CD4-positive, alpha-beta T cell (primary cell): Measurements from ENCODE around the gene FDXACB1. TPM values are rescaled to one million over a fixed set of nuclear protein-coding genes. Genes with fewer than 3 reads are reported as not detected.
"Not testable (repeated sequence)": the region's sequence is repeated elsewhere in the genome, so short reads cannot be mapped to it uniquely, and the experiment has no call there.

Source experiments
- ATAC-seq: fragments of 200-7000 bp; cut with Tn5 transposase; one replicate; pipeline ENCODE4 v1.10.0; 2022; ENCODE audit warnings: mild to moderate bottlenecking; ENCODE audit not compliant: poor library complexity
- CTCF ChIA-PET: fragments of 350-600 bp; sonication (Branson Sonifier 250); formaldehyde crosslinking; loops from one replicate; lab custom pipeline; 2021; ENCODE audit warnings: antibody characterized with exemption, inconsistent platforms; lab: Charles Lee
- POLR2A ChIA-PET: fragments of 350-600 bp; sonication (Branson Sonifier 250); formaldehyde crosslinking; loops from one replicate; lab custom pipeline; 2021; ENCODE audit warnings: antibody characterized with exemption, inconsistent platforms; lab: Charles Lee
- DNase-seq, 14 experiments: peaks; one replicate each; pipeline ENCODE4 v3.0.0-alpha.2; 2013 to 2020; ENCODE audit warnings: mixed read lengths in 2 of 14
- H3K27ac ChIP-seq, 2 donors: one replicate each; pipeline versions ENCODE4 v1.5.1 to v1.7.0; 2013; ENCODE audit warnings: low read length in 2 of 2, low read depth in 1 of 2, mild to moderate bottlenecking in 1 of 2
- H3K27me3 ChIP-seq, 2 experiments: 1 replicate in 1 of 2; 2 replicates in 1 of 2; pipeline versions ENCODE4 v1.6.1 to v1.7.0; 2013; ENCODE audit warnings: low read length in 2 of 2, control low read depth in 1 of 2, mild to moderate bottlenecking in 1 of 2, moderate library complexity in 1 of 2; ENCODE audit not compliant: insufficient read depth in 2 of 2, control insufficient read depth in 1 of 2
- H3K36me3 ChIP-seq: one replicate; pipeline ENCODE4 v1.6.1; 2013; ENCODE audit warnings: low read length, control low read depth; ENCODE audit not compliant: insufficient read depth
- H3K4me1 ChIP-seq: one replicate; pipeline ENCODE4 v1.6.1; 2013; ENCODE audit warnings: low read length, control low read depth; ENCODE audit not compliant: insufficient read depth
- H3K4me3 ChIP-seq: one replicate; pipeline ENCODE4 v1.5.1; 2013; ENCODE audit warnings: mild to moderate bottlenecking, low read length, moderate library complexity
- H3K9me3 ChIP-seq, 2 experiments: 1 replicate in 1 of 2; 2 replicates in 1 of 2; pipeline versions ENCODE4 v1.6.1 to v1.7.0; 2013; ENCODE audit warnings: low read length in 2 of 2, mild to moderate bottlenecking in 2 of 2, control low read depth in 1 of 2, moderate library complexity in 1 of 2; ENCODE audit not compliant: control insufficient read depth in 1 of 2, insufficient read depth in 1 of 2
- H3K27ac Mint-ChIP-seq: one replicate; pipeline ENCODE4 v1.8.0; 2020; ENCODE audit warnings: mixed read lengths
- H3K27me3 Mint-ChIP-seq: one replicate; pipeline ENCODE4 v1.8.0; 2021; ENCODE audit warnings: mixed read lengths
- H3K36me3 Mint-ChIP-seq: one replicate; pipeline ENCODE4 v1.8.0; 2021; ENCODE audit warnings: low read depth, mixed read lengths
- H3K4me1 Mint-ChIP-seq: one replicate; pipeline ENCODE4 v1.8.0; 2021; ENCODE audit warnings: low read depth, mixed read lengths
- H3K4me3 Mint-ChIP-seq: one replicate; pipeline ENCODE4 v1.8.0; 2020; ENCODE audit warnings: mild to moderate bottlenecking, mixed read lengths
- H3K9me3 Mint-ChIP-seq: one replicate; pipeline ENCODE4 v1.8.0; 2020; ENCODE audit warnings: mixed read lengths
- intact Hi-C, 2 experiments: fragments of 100-400 bp; cut with DNase I in 1 of 2; cut with micrococcal nuclease in 1 of 2; formaldehyde crosslinking; loops; one replicate each; pipeline versions ENCODE4 v1.15.1 to v1.9.0; 2023 to 2025; cut with DNase I, micrococcal nuclease
- total RNA-seq, 174 experiments: library from RNA in 2 of 174; stranded (reverse) in 2 of 174; gene quantifications; one replicate each; pipeline ENCODE4 v1.2.3 and lab custom pipeline; 2021 to 2026
- TF ChIP-seq, protein P1 (sequence below): fragments of 200-600 bp; IDR thresholded peaks from one replicate; pipeline ENCODE4 v1.8.0; 2022; ENCODE audit warnings: antibody characterized with exemption, mild to moderate bottlenecking

FDXACB1 gene
- total RNA-seq, 2 experiments from 2014 or later = 3.4 to 3.9 TPM

DNA sequence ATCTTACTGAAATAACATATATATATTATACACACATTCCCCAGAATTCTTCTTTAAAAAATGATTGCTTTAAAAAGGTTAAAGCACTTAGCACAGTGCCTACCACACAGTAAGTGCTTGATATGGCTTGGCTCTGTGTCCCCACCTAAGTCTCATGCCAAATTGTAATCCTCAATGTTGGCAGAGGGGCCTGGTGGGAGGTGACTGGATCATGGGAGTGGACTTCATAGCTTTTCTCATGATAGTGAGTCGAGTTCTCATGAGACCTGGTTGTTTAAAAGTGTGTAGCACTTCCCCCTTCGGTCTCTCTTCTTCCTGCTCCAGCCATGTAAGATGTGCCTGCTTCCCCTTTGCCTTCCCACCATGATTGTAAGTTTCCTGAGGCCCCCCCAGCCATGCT lies 26.4 kb upstream of the FDXACB1 start:
- H3K27me3 ChIP-seq = peaks cover 0 to 4% of the 10 kb centered on the region in 2 experiments
- H3K27ac Mint-ChIP-seq = no peak overlapping the region
- no peaks in the 10 kb centered on the region for H3K36me3 ChIP-seq
- intact Hi-C loops = no loop called here
- H3K4me3 Mint-ChIP-seq = no peak overlapping the region
- no peak overlapping the region for H3K27ac ChIP-seq
- no peaks in the 10 kb centered on the region for H3K4me1 Mint-ChIP-seq
- ChIA-PET CTCF (interaction anchor here (0.9 kb wide), 1 partner anchor 16 kb away, joined by 3 read pairs; no protein-coding TSS in a partner anchor), POLR2A (interaction anchor here (1.3 kb wide), 1 partner anchor 21 kb away, joined by 3 read pairs; no protein-coding TSS in a partner anchor)
- no peaks in the 10 kb centered on the region for H3K4me1 ChIP-seq
- no peak for ATAC-seq
- no peak for DNase-seq
- no peaks in the 10 kb centered on the region for H3K9me3 Mint-ChIP-seq
- H3K36me3 Mint-ChIP-seq = peaks cover 4% of the 10 kb centered on the region
- TF ChIP-seq, protein P1, sequence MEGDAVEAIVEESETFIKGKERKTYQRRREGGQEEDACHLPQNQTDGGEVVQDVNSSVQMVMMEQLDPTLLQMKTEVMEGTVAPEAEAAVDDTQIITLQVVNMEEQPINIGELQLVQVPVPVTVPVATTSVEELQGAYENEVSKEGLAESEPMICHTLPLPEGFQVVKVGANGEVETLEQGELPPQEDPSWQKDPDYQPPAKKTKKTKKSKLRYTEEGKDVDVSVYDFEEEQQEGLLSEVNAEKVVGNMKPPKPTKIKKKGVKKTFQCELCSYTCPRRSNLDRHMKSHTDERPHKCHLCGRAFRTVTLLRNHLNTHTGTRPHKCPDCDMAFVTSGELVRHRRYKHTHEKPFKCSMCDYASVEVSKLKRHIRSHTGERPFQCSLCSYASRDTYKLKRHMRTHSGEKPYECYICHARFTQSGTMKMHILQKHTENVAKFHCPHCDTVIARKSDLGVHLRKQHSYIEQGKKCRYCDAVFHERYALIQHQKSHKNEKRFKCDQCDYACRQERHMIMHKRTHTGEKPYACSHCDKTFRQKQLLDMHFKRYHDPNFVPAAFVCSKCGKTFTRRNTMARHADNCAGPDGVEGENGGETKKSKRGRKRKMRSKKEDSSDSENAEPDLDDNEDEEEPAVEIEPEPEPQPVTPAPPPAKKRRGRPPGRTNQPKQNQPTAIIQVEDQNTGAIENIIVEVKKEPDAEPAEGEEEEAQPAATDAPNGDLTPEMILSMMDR = no peak
- H3K4me3 ChIP-seq = no peak overlapping the region
- H3K27me3 Mint-ChIP-seq = peaks cover 25% of the 10 kb centered on the region
- H3K9me3 ChIP-seq = no peaks in the 10 kb centered on the region

DNA sequence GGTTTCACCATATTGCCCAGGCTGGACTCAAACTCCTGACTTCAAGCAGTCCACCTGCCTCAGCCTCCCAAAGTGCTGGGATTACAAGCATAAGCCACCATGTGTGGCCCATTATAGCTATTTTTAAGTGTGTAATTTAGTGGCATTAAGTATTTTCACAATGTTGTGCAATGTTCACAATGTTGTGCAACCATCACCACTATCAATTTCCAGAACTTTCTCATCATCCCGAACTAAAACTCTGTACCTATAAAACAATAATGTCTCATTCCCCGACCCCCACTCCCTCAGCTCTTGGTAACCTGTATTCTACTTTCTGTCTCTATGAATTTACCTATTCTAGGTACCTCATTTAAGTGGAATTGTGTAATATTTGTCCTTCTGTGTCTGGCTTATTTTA lies 7.9 kb upstream of the FDXACB1 start:
- no peak overlapping the region for H3K27ac ChIP-seq
- H3K27me3 Mint-ChIP-seq = no peaks in the 10 kb centered on the region
- CTCF ChIA-PET = no interaction called here
- peaks cover 16% of the 10 kb centered on the region for H3K36me3 Mint-ChIP-seq
- no peaks in the 10 kb centered on the region for H3K9me3 Mint-ChIP-seq
- intact Hi-C loops = no loop called here
- H3K36me3 ChIP-seq = no peaks in the 10 kb centered on the region
- DNase-seq (no peak), ATAC-seq (no peak)
- TF ChIP-seq, protein P1 = no peak
- no peak overlapping the region for H3K27ac Mint-ChIP-seq
- no peak overlapping the region for H3K4me3 Mint-ChIP-seq
- POLR2A ChIA-PET = no interaction called here
- H3K4me1 Mint-ChIP-seq = no peaks in the 10 kb centered on the region
- H3K4me3 ChIP-seq = no peak overlapping the region
- H3K9me3 ChIP-seq = no peaks in the 10 kb centered on the region
- no peaks in the 10 kb centered on the region for H3K4me1 ChIP-seq
- H3K27me3 ChIP-seq = no peaks in the 10 kb centered on the region

DNA sequence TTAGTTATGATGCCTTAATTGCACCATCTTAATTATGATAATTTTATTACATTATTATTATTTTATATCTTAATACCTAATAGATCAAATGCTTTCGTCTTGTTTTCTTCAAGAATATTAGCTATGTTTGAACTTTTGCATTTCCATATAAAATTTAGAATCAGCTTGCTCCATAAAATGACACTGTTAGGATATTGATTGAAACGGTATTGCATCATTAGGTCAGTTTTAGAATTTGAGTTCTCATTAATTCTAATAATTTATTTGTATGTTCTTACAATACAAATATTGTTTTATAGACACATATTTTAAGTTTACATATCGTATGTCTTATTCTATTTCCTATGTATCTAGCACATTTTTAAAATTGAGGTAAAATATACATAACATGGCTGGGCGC lies 7.1 kb upstream of the FDXACB1 start:
- intact Hi-C loops = no loop called here
- no peaks in the 10 kb centered on the region for H3K9me3 Mint-ChIP-seq
- no peak overlapping the region for H3K27ac Mint-ChIP-seq
- TF ChIP-seq, protein P1 = no peak
- Histone ChIP-seq H3K4me1 (no peaks in the 10 kb centered on the region), H3K4me3 (no peak overlapping the region), H3K27ac (no peak overlapping the region), H3K27me3 (no peaks in the 10 kb centered on the region), H3K9me3 (no peaks in the 10 kb centered on the region), H3K36me3 (no peaks in the 10 kb centered on the region)
- no peaks in the 10 kb centered on the region for H3K4me1 Mint-ChIP-seq
- POLR2A ChIA-PET = interaction anchor here (1.0 kb wide), 1 partner anchor 40 kb away, joined by 4 read pairs; no protein-coding TSS in a partner anchor
- H3K4me3 Mint-ChIP-seq = no peak overlapping the region
- DNase-seq = no peak
- ATAC-seq = no peak
- CTCF ChIA-PET = interaction anchor here (1.5 kb wide), 1 partner anchor 10 kb away, joined by 3 read pairs; no protein-coding TSS in a partner anchor
- H3K36me3 Mint-ChIP-seq = peaks cover 16% of the 10 kb centered on the region
- H3K27me3 Mint-ChIP-seq = no peaks in the 10 kb centered on the region

DNA sequence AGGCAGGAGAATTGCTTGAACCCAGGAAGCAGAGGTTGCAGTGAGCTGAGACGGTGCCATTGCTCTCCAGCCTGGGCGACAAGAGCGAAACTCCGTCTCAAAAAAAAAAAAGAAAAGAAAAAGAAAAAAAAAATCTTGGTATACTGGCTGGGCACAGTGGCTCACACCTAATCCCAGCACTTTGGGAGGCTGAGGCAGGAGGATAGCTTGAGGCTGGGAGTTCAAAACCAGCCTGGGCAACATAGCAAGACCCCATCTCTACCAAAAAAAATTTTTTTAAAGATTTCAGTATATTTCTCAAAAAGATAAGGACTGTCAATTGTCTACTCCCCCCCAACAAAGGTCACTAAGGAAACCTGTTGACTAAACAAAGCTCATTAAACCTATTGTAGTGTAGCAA lies 6.1 kb upstream of the FDXACB1 start:
- H3K4me3 Mint-ChIP-seq, H3K4me1 ChIP-seq, H3K4me1 Mint-ChIP-seq, H3K9me3 Mint-ChIP-seq, H3K27me3 Mint-ChIP-seq, ATAC-seq, H3K27ac ChIP-seq, H3K4me3 ChIP-seq, intact Hi-C loops, H3K36me3 ChIP-seq, H3K9me3 ChIP-seq, H3K27me3 ChIP-seq, H3K27ac Mint-ChIP-seq, DNase-seq: not testable (repeated sequence)
- peaks cover 16% of the 10 kb centered on the region for H3K36me3 Mint-ChIP-seq
- POLR2A ChIA-PET = interaction anchor here (1.0 kb wide), 1 partner anchor 41 kb away, joined by 4 read pairs; no protein-coding TSS in a partner anchor
- CTCF ChIA-PET = interaction anchor here (0.8 to 1.5 kb wide), 2 partner anchors 9 to 14 kb away, joined by 3 read pairs; no protein-coding TSS in a partner anchor
